ENCODE data around the gene B3GNT4.

DNA sequence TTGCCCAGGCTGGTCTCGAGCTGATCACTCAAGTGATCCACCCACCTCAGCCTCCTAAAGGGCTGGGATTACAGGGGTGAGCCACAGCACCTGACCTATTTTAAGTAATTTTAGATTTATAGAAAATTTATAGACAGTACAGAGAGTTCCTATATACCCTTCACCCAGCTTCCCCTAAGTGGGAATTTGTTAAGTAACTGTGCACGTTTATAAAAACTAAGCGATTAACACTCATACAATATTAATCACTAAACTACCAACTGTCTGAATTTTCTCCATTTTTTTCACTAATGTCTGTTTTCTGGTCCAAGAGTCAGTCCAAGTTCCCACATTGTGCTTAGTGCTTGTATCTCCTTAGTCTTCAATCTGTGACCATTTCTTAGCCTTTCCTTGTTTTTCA lies 35.0 kb upstream of the B3GNT4 start:
- no peak for TF ChIP-seq CTCF (conservative IDR thresholded peaks at IDR 0.05)
- no peak for TF ChIP-seq EZH2 (IDR thresholded peaks at IDR 0.05; ENCODE audit: low read depth)
